Endothelial cell of umbilical vein (primary cell): ENCODE data around the gene SPACA9. TPM values are rescaled to one million over a fixed set of nuclear protein-coding genes. Genes with fewer than 3 reads are reported as not detected.

ENCODE experiments used
- BruUV-seq: library from RNA; stranded (reverse); fragments of 400-500 nt; replicated peaks from 2 replicates; lab custom pipeline; 2021; lab: Mats Ljungman, UMichigan
- CTCF ChIA-PET: fragments of 300-600, 350-600 bp; sonication (Branson Sonifier 250); formaldehyde crosslinking; loops from one replicate; lab custom pipeline; 2021; ENCODE audit warnings: antibody characterized with exemption, inconsistent platforms; lab: Charles Lee
- POLR2A ChIA-PET: fragments of 300-600, 350-600 bp; sonication (Branson Sonifier 250); formaldehyde crosslinking; loops from one replicate; lab custom pipeline; 2021; ENCODE audit warnings: antibody characterized with exemption, inconsistent platforms; lab: Charles Lee
- DNase-seq: peaks from one replicate; pipeline ENCODE4 v3.0.0-alpha.2; 2011; ENCODE audit warnings: low read depth, low spot score
- FAIRE-seq: peaks from 2 replicates; lab custom pipeline; 2011; peaks lifted over from hg19 to GRCh38; lab: Jason Lieb, UNC
- H2AFZ ChIP-seq: 2 replicates; pipeline ENCODE4 v1.6.0; 2012; ENCODE audit warnings: low read depth, low read length, control low read depth, inconsistent platforms
- H3K27ac ChIP-seq: 2 replicates; pipeline ENCODE4 v1.5.1; 2011; ENCODE audit warnings: low read depth, mild to moderate bottlenecking, control low read depth, low read length, moderate library complexity; ENCODE audit not compliant: insufficient read depth
- H3K27me3 ChIP-seq, 2 experiments: 2 replicates each; pipeline versions ENCODE4 v1.6.0 to v1.6.1; 2011; ENCODE audit warnings: low read length in 2 of 2, mixed read lengths in 1 of 2; ENCODE audit not compliant: control insufficient read depth in 2 of 2, insufficient read depth in 2 of 2
- H3K36me3 ChIP-seq, 2 experiments: 2 replicates in 1 of 2; 3 replicates in 1 of 2; pipeline ENCODE4 v1.5.1; 2011; ENCODE audit warnings: low read length in 2 of 2, mild to moderate bottlenecking in 1 of 2, moderate library complexity in 1 of 2; ENCODE audit not compliant: control insufficient read depth in 2 of 2, insufficient read depth in 2 of 2; ENCODE audit errors: extremely low read depth in 1 of 2
- H3K4me1 ChIP-seq: 3 replicates; pipeline ENCODE4 v1.5.1; 2011; ENCODE audit warnings: mild to moderate bottlenecking, low read length; ENCODE audit not compliant: control insufficient read depth, insufficient read depth; ENCODE audit errors: extremely low read depth
- H3K4me2 ChIP-seq: 2 replicates; pipeline ENCODE4 v1.6.1; 2011; ENCODE audit warnings: low read length, control low read depth, mixed read lengths; ENCODE audit not compliant: insufficient read depth
- H3K4me3 ChIP-seq, 3 experiments: fragments of 200-600 bp in 1 of 3; sonication (generic), shearing (Covaris generic) in 1 of 3; replicated peaks in 1 of 3; 2 replicates each; pipeline ENCODE4 v1.5.1; 2011 to 2016; ENCODE audit warnings: control low read depth in 3 of 3, low read length in 3 of 3, mild to moderate bottlenecking in 2 of 3, inconsistent platforms in 1 of 3, low read depth in 1 of 3, moderate library complexity in 1 of 3; ENCODE audit not compliant: insufficient read depth in 1 of 3
- H3K79me2 ChIP-seq: 2 replicates; pipeline ENCODE4 v1.6.0; 2012; ENCODE audit warnings: low read length, inconsistent platforms; ENCODE audit not compliant: control insufficient read depth, insufficient read depth
- H3K9ac ChIP-seq: replicated peaks from 2 replicates; pipeline ENCODE3; 2011; ENCODE audit warnings: low read length, control low read depth; ENCODE audit not compliant: insufficient read depth; ENCODE audit errors: extremely low read depth
- H3K9me1 ChIP-seq: replicated peaks from 3 replicates; pipeline ENCODE4 v1.6.0; 2011; ENCODE audit warnings: mild to moderate bottlenecking, low read length; ENCODE audit not compliant: control insufficient read depth, insufficient read depth; ENCODE audit errors: extremely low read depth
- H3K9me3 ChIP-seq: replicated peaks from 2 replicates; pipeline ENCODE4 v1.5.1; 2012; ENCODE audit warnings: low read length, inconsistent platforms; ENCODE audit not compliant: control insufficient read depth, insufficient read depth
- H4K20me1 ChIP-seq: replicated peaks from 2 replicates; pipeline ENCODE3; 2011; ENCODE audit warnings: mild to moderate bottlenecking, low read length; ENCODE audit not compliant: control insufficient read depth, insufficient read depth; ENCODE audit errors: extremely low read depth
- FOS ChIP-seq: IDR thresholded peaks from 2 replicates; pipeline ENCODE4 v1.6.1; 2011; ENCODE audit warnings: mild to moderate bottlenecking, low read length, moderate library complexity, borderline replicate concordance; ENCODE audit not compliant: insufficient read depth
- MYC ChIP-seq: IDR thresholded peaks from one replicate; pipeline ENCODE4 v1.6.1; 2011; ENCODE audit warnings: mild to moderate bottlenecking, low read depth, low read length
- POLR2AphosphoS5 ChIP-seq: IDR thresholded peaks from 2 replicates; pipeline ENCODE4 v1.6.1; 2012; ENCODE audit warnings: low read depth, mild to moderate bottlenecking, control low read depth, low read length, moderate library complexity; ENCODE audit not compliant: insufficient read depth
- dilution Hi-C: fragments of 300-500 bp; cut with MboI; formaldehyde crosslinking; loops from one replicate; pipeline ENCODE4 v1.15.0; 2019; ENCODE audit warnings: low sequenced_read_pairs; ENCODE audit not compliant: extremely low pct_ligation_motif_present
- intact Hi-C: fragments of 100-400 bp; cut with micrococcal nuclease; formaldehyde crosslinking; loops from one replicate; pipeline ENCODE4 v1.10.0; 2022
- polyA plus RNA-seq, 4 experiments: library from polyadenylated mRNA; depleted of rRNA in 3 of 4; stranded (reverse) in 3 of 4; unstranded in 1 of 4; fragments of >200 nt; gene quantifications; 2 replicates each; pipeline versions ENCODE4 v1.2.1 to v1.2.3, GENCODE V29; 2011 to 2012; ENCODE audit warnings: missing spikeins in 1 of 4
- total RNA-seq: library from RNA; stranded (reverse); gene quantifications from 2 replicates; pipeline ENCODE4 v1.2.3, GENCODE V29; 2021

The SPACA9 gene
- total and polyA plus RNA-seq, 2 donors (not counting 3 experiments of a cell fraction or from before 2014, with no cell fraction given), result 2.6 to 3.6 TPM

DNA sequence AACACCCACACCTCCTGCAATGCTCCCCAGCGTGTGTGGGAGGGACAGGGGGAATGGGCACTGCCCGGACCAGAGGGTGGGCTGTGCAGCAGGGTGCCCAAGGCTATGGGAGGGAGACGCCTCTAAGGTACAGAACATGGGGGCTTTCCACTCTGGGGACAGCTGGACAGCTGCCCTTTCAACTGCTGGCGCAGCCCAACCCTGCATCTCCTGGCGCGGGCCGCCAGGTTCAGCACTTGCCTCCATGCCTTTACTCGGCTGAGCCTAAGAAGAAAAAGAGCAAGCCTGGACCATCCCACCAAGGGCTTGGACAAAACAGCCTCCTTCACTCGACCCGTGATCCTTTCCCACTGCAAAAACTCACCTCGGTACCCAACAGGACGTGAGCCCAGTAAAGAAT lies 15.6 kb upstream of the SPACA9 start:
- BruUV-seq, result no TSS peak

DNA sequence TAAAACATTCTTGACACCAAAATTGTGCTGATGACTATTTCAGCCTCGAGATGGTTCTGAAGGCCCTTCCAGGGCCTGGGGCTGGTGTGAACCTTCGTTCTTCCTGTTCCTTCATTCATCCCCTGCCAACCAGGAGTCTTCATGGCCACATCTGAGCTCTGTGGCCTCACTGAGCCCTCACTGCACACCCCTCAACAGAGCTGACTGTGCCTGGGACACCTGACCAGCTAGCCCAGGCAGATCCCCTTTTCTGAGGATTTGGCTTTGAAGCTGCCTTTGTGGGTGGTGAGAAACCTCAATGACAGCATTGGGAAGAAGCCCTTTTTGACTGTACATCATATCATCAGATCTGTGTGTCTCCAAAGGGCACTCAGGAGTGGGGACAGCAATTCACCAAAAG lies 14.4 kb upstream of the SPACA9 start:
- Histone ChIP-seq H3K27me3 (peaks cover 0 to 4% of the 10 kb centered on the region in 2 experiments), H3K79me2 (no peaks in the 10 kb centered on the region), H4K20me1 (no peaks in the 10 kb centered on the region), H3K9me1 (no peaks in the 10 kb centered on the region), H3K4me1 (no peaks in the 10 kb centered on the region), H3K36me3 (no peaks in the 10 kb centered on the region), H2AFZ (no peak overlapping the region), H3K9ac (no peak overlapping the region), H3K4me2 (no peak overlapping the region), H3K4me3 (no peak overlapping the region), H3K27ac (no peak overlapping the region), H3K9me3 (no peaks in the 10 kb centered on the region)
- ChIA-PET CTCF (no interaction called here), POLR2A (no interaction called here)
- no TSS peak for BruUV-seq
- dilution Hi-C loops, result no loop called here
- no peak for FAIRE-seq
- no peak for TF ChIP-seq MYC
- TF ChIP-seq POLR2AphosphoS5, result no peak
- no peak for DNase-seq
- intact Hi-C loops, result no loop called here

More for the DNA sequence above, 15.6 kb upstream of the SPACA9 start:
- dilution Hi-C loops, result no loop called here
- intact Hi-C loops, result no loop called here
- no peak overlapping the region for H3K9ac ChIP-seq
- no peaks in the 10 kb centered on the region for H4K20me1 ChIP-seq
- no peaks in the 10 kb centered on the region for H3K9me3 ChIP-seq
- H3K27me3 ChIP-seq, result peaks cover 0 to 3% of the 10 kb centered on the region in 2 experiments
- no peaks in the 10 kb centered on the region for H3K36me3 ChIP-seq
- H2AFZ ChIP-seq, result no peak overlapping the region
- H3K4me1 ChIP-seq, result no peaks in the 10 kb centered on the region
- ChIA-PET POLR2A (no interaction called here), CTCF (interaction anchor here (0.7 kb wide), 1 partner anchor 38 kb away, joined by 3 read pairs; no protein-coding TSS in a partner anchor)
- no peak overlapping the region for H3K4me2 ChIP-seq
- no peak overlapping the region for H3K4me3 ChIP-seq
- H3K27ac ChIP-seq, result no peak overlapping the region
- no peak for FAIRE-seq
- no peaks in the 10 kb centered on the region for H3K9me1 ChIP-seq
- TF ChIP-seq FOS, result no peak
- DNase-seq, result no peak
- H3K79me2 ChIP-seq, result no peaks in the 10 kb centered on the region
